Memory B cell (primary cell): ENCODE measurements around the gene ZG16.
"Not testable (repeated sequence)": the region's sequence is repeated elsewhere in the genome, so short reads cannot be mapped to it uniquely, and the experiment has no call there.

ENCODE experiments used
- ATAC-seq: fragments of 150-1000 bp; cut with Tn5 transposase; 2 replicates; pipeline ENCODE4 v1.10.0; 2021; ENCODE audit warnings: low read depth, mild to moderate bottlenecking, moderate library complexity
- DNase-seq, 2 donors: peaks; one replicate each; pipeline ENCODE4 v3.0.0; 2022; ENCODE audit warnings: low spot score in 2 of 2
- H3K27ac Mint-ChIP-seq: one replicate; pipeline ENCODE4 v1.8.0; 2022; ENCODE audit warnings: mild to moderate bottlenecking, moderate library complexity, mixed read lengths
- H3K27me3 Mint-ChIP-seq: one replicate; pipeline ENCODE4 v1.8.0; 2022; ENCODE audit warnings: mixed read lengths
- H3K36me3 Mint-ChIP-seq: one replicate; pipeline ENCODE4 v1.8.0; 2022; ENCODE audit warnings: mild to moderate bottlenecking, mixed read lengths
- H3K4me1 Mint-ChIP-seq: one replicate; pipeline ENCODE4 v1.8.0; 2022; ENCODE audit warnings: mixed read lengths
- H3K4me3 Mint-ChIP-seq: one replicate; pipeline ENCODE4 v1.8.0; 2022; ENCODE audit warnings: mild to moderate bottlenecking, moderate library complexity, mixed read lengths
- H3K9me3 Mint-ChIP-seq: one replicate; pipeline ENCODE4 v1.8.0; 2022; ENCODE audit warnings: mixed read lengths

The ZG16 gene

DNA sequence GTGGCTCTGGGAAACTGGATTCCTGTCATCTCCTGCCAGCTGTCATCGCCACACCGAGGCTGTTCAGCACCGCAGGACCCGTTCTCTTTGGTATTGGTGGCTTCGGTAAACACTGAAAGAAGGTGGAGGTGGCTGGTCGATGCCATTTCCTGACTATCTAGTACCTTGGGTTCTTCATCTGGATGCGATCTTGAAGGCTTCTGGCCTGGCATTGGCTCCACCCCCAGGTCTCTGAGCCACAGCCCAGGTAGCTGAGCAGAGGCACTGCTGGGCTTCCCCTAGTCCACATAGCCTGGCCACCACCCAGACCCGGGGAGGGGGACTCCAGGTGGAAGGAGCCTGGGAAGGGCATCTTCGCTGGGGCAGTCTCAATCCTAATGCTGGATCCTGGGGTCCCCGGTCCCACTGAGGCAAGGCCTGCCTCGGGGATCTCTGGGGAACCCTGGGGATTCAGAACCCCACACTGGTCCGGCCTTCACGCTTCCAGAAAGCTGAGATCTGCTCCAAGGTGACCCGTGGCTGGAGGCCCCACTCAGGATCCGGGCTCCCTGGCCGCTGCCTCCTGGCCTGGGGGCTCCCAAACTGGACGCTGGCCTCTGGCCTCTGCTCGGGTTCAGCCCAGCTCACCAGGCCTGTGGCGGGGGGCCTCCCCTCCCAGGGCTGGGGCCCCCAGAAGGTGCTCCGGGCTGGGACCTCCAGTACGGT, 34.1 kb upstream of the ZG16 start:
- Mint-ChIP-seq H3K27me3 (no peaks in the 10 kb centered on the region), H3K9me3 (no peaks in the 10 kb centered on the region), H3K27ac (peak overlapping the region; percentile 98), H3K36me3 (peaks cover 27% of the 10 kb centered on the region), H3K4me1 (peaks cover 48% of the 10 kb centered on the region), H3K4me3 (peak overlapping the region; percentile 98)
- ATAC-seq = no peak
- DNase-seq = no peak

DNA sequence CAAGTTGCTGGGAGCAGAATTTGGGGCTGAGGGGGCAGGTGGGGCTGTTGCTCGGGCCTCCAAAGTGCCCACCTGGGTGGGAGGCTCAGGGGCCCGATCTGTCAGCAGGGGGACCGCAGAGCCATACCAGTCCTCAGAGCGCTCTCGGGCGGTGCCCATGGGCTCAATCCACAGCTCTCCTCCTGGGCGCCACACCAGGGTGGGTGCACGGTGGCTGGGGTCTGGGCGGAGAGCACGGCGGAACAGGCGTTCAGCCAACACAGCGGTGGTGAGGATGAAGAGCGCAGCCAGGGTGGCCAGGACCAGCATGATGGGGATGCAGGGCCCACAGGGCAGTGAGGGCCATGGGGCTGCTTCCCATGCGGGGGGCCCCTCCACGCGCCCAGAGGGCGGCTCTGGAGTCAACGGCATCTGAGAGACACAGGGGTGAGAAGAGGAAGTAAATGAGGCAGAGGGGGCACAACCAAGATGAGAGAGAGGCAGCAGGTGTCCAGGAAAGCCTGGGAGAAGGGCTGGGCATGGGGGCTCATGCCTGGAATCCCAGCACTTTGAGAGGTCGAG, 33.4 kb upstream of the ZG16 start:
- Mint-ChIP-seq H3K4me1 (peaks cover 46% of the 10 kb centered on the region), H3K27me3 (no peaks in the 10 kb centered on the region), H3K36me3 (peaks cover 29% of the 10 kb centered on the region), H3K27ac (peak overlapping the region; percentile 98), H3K9me3 (no peaks in the 10 kb centered on the region), H3K4me3 (peak overlapping the region; percentile 98)
- ATAC-seq (no peak), DNase-seq (no peak)

DNA sequence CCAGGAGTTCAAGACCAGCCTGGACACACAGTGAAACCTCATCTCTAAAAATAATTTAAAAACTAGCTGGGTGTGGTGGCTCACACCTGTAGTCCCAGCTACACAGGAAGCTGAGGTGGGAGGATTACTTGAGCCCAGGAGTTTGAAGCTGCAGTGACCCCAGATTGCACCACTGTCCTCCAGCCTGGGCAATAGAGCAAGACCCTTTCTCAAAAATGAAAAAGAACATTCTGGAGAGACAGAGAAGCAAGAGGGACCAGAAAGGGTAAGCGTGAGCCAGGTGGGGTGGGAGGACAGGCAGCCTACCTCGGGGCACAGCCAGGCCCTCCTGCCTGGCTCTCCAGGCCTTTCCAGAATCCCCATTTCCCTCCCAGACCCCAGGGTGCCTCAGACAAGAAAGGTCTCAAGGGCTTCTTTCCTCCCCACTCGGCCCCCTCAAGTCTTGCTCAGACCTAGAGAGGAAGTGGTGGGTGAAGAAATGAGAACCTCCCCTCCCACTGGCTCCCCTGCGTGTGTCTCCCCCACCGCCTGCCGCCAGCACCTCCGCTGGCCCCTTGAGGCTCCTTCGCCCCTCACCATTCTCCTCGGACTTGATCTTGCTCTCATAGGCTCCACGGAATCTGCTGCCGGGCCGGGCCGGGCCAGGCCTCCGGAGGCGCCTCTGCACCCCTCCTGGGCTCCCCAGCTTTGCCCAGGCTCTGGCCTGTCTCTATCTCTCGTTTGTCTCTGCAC, 32.8 kb upstream of the ZG16 start:
- peak overlapping the region; percentile 98 for H3K4me3 Mint-ChIP-seq
- no peaks in the 10 kb centered on the region for H3K9me3 Mint-ChIP-seq
- H3K36me3 Mint-ChIP-seq = peaks cover 25% of the 10 kb centered on the region
- peak; percentile 58 for ATAC-seq
- peaks cover 39% of the 10 kb centered on the region for H3K4me1 Mint-ChIP-seq
- peak in 1 of 2 donors; percentile 43 for DNase-seq
- H3K27me3 Mint-ChIP-seq = no peaks in the 10 kb centered on the region
- H3K27ac Mint-ChIP-seq = peak overlapping the region; percentile 98

DNA sequence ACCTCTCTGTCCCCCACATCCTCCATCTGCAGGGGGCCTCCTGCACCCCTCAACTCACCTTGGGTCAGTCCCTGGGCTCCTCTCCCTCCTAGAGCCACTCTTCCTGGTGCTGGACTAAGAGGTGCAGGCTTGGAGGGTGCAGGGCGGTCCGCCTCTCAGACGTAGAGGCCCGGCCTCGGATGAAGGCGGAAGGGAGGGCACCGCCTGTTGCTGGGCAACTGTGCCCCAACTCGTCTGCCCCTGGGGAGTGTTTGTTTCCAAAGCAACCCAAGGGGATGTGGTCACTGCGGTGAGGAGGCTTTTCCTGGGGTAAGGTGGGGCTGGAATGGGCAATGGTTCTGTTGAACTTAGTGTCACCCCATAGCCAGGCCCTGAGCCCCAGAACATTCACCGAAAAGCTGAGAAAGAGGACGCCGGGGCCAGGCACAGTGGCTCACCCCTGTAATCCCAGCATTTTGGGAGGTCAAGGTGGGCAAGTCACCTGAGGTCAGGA, 32.2 kb upstream of the ZG16 start, which contains the start of gene C16orf54:
Gene C16orf54 (minus strand): TSS at position 138 of the 493 bp plus-strand sequence. CDS start 1,039 bp downstream, outside the sequence.
- Mint-ChIP-seq H3K27ac (peak within 1 kb of the TSS; percentile 98), H3K9me3 (no peaks in the 10 kb centered on the region), H3K4me1 (peaks cover 33% of the 10 kb centered on the region), H3K4me3 (peak within 1 kb of the TSS; percentile 98), H3K27me3 (no peaks in the 10 kb centered on the region), H3K36me3 (peaks cover 23% of the 10 kb centered on the region)
- ATAC-seq (peak; percentile 90), DNase-seq (peak; percentile 77 to 89)

DNA sequence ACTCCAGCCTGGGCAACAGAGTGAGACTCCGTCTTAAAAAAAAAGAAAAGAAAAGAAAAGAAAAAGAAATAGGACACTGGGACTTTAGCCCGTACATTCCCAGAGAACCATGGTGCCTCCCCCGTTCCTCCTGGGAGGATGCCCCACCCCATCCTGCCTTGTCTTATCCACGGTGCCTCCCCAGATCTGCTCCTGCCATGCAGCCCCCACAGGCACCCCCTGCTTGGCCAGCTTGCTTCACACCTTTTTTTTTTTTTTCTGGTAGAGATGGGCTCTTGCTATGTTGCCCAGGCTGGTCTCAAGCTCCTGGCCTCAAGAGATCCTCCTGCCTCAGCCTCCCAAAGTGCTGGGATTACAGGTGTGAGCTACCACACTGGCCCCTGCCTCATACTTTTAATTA, 31.5 kb upstream of the ZG16 start:
- Mint-ChIP-seq H3K4me1 (peaks cover 28% of the 10 kb centered on the region), H3K36me3 (peaks cover 19% of the 10 kb centered on the region), H3K4me3 (peak overlapping the region; percentile 98), H3K27ac (peak overlapping the region; percentile 98)
- DNase-seq, H3K9me3 Mint-ChIP-seq, H3K27me3 Mint-ChIP-seq, ATAC-seq: not testable (repeated sequence)

DNA sequence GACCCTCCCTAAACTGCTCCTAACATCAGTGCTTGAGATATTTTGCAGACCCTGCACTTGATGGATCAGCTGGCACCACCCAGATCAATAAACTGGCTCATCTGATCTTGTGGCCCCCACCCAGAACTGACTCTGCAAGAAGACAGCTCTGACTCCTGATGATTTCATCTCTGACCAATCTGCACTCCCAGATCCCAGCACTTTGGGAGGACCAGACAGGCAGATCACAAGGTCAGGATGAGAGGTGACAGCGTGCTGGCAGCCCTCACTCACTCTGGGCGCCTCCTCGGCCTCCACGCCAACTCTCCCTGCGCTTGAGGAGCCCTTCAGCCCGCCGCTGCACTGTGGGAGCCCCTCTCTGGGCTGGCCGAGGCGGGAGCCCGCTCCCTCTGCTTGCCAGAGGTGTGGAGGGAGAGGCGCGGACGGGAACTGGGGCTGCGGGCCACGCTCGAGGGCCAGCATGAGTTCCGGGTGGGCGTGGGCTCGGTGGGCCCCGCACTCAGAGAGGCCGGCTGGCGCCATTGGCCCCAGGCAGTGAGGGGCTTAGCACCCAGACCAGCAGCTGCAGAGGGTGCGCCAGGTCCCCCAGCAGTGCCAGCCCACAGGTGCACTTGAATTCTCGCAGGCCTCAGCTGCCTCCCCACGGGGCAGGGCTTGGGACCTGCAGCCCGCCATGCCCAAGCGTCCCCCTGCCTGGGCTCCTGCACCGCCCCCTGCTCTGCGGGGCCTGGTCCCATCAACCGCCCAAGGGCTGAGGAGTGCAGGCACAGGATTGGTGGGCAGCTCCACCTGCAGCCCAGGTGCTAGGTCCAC, 29.9 kb upstream of the ZG16 start:
- Mint-ChIP-seq H3K4me3 (no peak overlapping the region), H3K36me3 (peaks cover 13% of the 10 kb centered on the region), H3K4me1 (peaks cover 21% of the 10 kb centered on the region), H3K9me3 (no peaks in the 10 kb centered on the region), H3K27me3 (no peaks in the 10 kb centered on the region), H3K27ac (peak overlapping the region; percentile 98)
- no peak for ATAC-seq
- DNase-seq = no peak

DNA sequence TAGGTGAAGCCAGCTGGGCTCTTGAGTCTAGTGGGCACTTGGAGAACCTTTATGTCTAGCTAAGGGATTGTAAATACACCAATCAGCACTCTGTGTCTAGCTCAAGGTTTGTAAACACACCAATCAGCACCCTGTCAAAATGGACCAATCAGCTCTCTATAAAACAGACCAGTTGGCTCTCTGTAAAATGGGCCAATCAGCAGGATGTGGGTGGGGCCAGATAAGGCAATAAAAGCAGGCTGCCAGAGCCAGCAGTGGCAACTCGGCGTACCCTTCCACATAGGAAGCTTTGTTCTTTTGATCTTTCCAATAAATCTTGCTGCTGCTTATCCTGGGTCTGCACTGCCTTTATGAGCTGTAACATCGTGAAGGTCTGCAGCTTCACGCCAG, 29.3 kb upstream of the ZG16 start:
- not testable (repeated sequence) for ATAC-seq, H3K4me3 Mint-ChIP-seq, H3K9me3 Mint-ChIP-seq, DNase-seq, H3K27me3 Mint-ChIP-seq
- H3K36me3 Mint-ChIP-seq = peaks cover 11% of the 10 kb centered on the region
- peaks cover 18% of the 10 kb centered on the region for H3K4me1 Mint-ChIP-seq
- H3K27ac Mint-ChIP-seq = peak overlapping the region; percentile 38

DNA sequence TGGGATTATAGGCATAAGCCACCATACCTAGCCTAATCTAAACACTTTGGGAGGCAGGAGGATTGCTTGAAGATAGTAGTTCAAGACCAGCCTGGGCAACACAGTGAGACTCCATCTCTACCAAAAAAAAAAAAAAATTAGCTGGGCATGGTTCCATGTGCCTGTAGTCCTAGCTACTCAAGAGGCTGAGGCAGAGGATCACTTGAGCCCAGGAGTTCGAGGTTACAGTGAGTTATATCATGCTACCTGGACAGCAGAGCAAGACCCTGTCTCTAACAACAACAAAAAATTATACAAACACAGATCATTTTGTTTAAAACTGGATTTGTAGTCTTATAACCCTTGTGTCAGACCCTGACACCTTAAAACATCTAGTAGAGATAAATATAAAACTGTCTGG, 24.5 kb upstream of the ZG16 start:
- peaks cover 10% of the 10 kb centered on the region for H3K4me1 Mint-ChIP-seq
- DNase-seq = no peak
- no peak for ATAC-seq
- H3K27me3 Mint-ChIP-seq = no peaks in the 10 kb centered on the region
- no peak overlapping the region for H3K4me3 Mint-ChIP-seq
- peaks cover 4% of the 10 kb centered on the region for H3K36me3 Mint-ChIP-seq
- no peak overlapping the region for H3K27ac Mint-ChIP-seq
- H3K9me3 Mint-ChIP-seq = no peaks in the 10 kb centered on the region

DNA sequence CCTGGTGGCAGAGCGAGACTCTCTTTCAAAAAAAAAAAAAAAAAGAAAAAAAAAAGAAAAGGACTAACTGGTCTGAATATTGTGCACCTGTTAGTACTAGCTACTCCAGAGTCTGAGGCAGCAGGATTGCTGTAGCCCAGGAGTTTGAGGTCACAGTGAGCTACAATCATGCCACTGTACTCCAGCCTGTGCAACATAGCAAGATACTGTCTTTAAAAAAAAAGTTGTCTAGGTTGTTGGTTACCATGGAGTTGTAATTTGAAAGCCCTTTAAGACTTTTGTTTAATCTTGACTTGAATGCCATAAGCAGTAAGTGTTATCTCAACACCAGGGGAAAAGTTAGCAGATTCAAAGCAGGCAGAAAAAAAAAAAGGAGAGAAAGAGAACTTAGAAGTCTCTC, 21.4 kb upstream of the ZG16 start:
- DNase-seq (no peak), ATAC-seq (no peak)
- Mint-ChIP-seq H3K27me3 (no peaks in the 10 kb centered on the region), H3K4me1 (peaks cover 16% of the 10 kb centered on the region), H3K9me3 (no peaks in the 10 kb centered on the region), H3K4me3 (no peak overlapping the region), H3K27ac (peak overlapping the region; percentile 26), H3K36me3 (peaks cover 2% of the 10 kb centered on the region)

DNA sequence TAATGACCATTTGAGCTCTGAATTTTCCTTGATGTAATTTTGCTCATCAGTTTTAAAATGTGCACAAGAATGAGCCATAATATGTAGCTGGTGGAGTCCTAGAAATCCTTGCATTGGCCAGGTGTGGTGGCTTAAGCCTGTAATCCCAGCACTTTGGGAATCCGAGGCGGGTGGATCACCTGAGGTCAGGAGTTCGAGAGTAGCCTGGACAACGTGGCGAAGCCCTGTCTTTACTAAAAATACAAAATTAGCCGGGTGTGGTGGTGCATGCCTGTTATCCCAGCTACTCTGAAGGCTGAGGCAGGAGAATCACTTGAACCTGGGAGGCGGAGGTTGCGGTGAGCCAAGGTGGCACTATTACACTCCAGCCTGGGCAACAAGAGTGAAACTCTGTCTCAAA, 21.0 kb upstream of the ZG16 start:
- not testable (repeated sequence) for H3K27me3 Mint-ChIP-seq, ATAC-seq, H3K9me3 Mint-ChIP-seq, H3K4me3 Mint-ChIP-seq, DNase-seq, H3K36me3 Mint-ChIP-seq
- Mint-ChIP-seq H3K4me1 (peaks cover 16% of the 10 kb centered on the region), H3K27ac (peak overlapping the region; percentile 26)

DNA sequence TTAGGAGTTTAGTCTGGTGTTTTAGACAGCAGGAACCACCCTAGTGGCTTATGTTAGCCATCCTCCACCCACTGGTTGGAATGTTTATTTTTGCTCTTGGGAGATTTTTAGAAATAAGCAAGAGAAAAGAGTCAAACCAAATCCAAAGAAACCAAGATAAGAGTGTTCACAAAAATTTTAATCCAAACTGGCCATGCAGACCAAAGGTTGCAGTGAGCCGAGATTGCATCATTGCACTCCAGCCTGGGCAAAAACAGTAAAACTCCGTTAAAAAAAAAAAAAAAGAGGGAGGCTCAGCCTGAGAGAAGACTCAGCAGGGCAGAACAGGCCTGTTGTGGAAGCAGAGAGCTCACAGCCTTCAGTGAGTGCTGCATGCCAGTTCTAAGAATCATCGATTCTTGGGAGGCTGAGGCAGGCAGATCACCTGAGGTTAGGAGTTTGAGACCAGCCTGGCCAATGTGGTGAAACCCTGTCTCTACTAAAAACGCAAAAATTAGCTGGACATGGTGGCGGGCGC, 20.0 kb upstream of the ZG16 start:
- DNase-seq (no peak), ATAC-seq (no peak)
- Mint-ChIP-seq H3K9me3 (no peaks in the 10 kb centered on the region), H3K27me3 (no peaks in the 10 kb centered on the region), H3K4me1 (peaks cover 16% of the 10 kb centered on the region), H3K4me3 (no peak overlapping the region), H3K27ac (no peak overlapping the region), H3K36me3 (peaks cover 2% of the 10 kb centered on the region)

DNA sequence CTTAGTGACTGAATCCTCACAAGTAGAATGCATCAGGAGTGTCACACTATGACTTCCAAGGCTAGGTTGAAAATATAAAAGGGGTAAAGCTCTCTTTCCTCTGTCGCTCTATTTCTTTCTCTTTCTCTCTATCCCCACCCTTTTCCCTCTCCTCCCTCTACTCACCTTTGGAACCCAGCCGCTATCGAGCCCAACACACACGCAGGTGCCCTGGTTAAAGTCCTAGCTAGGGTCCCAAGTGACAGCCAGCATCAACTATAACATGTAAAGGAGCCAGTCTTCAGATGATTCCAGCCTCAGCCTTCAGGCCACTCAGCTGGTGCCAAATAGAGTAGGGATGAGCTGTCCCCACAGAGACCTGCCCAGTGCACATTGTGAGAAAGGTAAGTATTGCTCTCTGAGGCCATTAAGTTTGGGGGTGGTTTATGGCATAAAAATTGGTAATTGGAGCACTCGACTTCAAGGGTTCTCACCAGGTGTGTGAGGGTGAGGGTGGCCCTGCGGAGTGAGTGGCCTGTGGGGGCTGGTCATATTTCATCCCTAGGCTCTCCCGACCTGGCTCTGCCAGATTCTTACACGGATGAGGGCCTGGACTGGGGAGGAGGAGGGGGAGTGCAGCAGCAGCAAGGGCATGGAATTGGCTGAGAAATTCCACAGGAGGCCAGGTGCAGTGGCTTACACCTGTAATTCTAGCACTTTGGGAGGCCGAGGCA, 17.3 kb upstream of the ZG16 start:
- no peak for DNase-seq
- H3K4me3 Mint-ChIP-seq = no peak overlapping the region
- H3K9me3 Mint-ChIP-seq = no peaks in the 10 kb centered on the region
- no peak for ATAC-seq
- peaks cover 13% of the 10 kb centered on the region for H3K4me1 Mint-ChIP-seq
- H3K27ac Mint-ChIP-seq = no peak overlapping the region
- peaks cover 2% of the 10 kb centered on the region for H3K36me3 Mint-ChIP-seq
- no peaks in the 10 kb centered on the region for H3K27me3 Mint-ChIP-seq

DNA sequence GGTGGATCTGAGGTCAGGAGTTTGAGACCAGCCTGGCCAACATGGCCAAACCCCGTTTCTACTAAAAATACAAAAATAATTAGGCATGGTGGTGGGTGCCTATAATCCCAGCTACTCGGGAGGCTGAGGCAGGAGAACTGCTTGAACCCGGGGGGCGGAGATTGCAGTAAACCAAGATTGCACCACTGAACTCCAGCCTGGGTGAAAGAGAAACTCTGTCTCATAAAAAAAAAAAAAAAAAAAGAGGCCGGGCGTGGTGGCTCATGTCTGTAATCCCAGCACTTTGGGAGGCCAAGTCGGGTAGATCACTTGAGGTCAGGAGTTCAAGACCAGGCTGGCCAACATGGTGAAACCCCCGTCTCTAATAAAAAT, 16.8 kb upstream of the ZG16 start:
- not testable (repeated sequence) for H3K27ac Mint-ChIP-seq, H3K36me3 Mint-ChIP-seq, H3K4me3 Mint-ChIP-seq, H3K27me3 Mint-ChIP-seq, DNase-seq, ATAC-seq, H3K9me3 Mint-ChIP-seq
- H3K4me1 Mint-ChIP-seq = peaks cover 13% of the 10 kb centered on the region
